HG03025 (cell line): ENCODE measurements around the gene CDC42BPB.
"Not testable (repeated sequence)": the region's sequence is repeated elsewhere in the genome, so short reads cannot be mapped to it uniquely, and the experiment has no call there.

Source experiments
- ATAC-seq: cut with Tn5 transposase; IDR thresholded peaks from one replicate; pipeline ENCODE4 v1.9.1; 2021; ENCODE audit warnings: mild to moderate bottlenecking, moderate library complexity; ENCODE audit not compliant: unreplicated experiment, low FRiP score

CDC42BPB gene

GRCh38 chr14:102932484-102933248 lies 124.7 kb downstream of the CDC42BPB start:
- ATAC-seq = no peak

- no peak for ATAC-seq
These were observed 125.6 kb downstream of the CDC42BPB start for GRCh38 chr14:102931580-102932285.

- ATAC-seq = no peak
These were observed 126.4 kb downstream of the CDC42BPB start for GRCh38 chr14:102930753-102931579.

- ATAC-seq = no peak
These were observed 127.1 kb downstream of the CDC42BPB start for GRCh38 chr14:102930138-102930752.

- ATAC-seq = no peak
These were observed 127.9 kb downstream of the CDC42BPB start for GRCh38 chr14:102929241-102930137.

GRCh38 chr14:102928412-102929240 lies 128.7 kb downstream of the CDC42BPB start:
- ATAC-seq = no peak

- ATAC-seq = no peak
These were observed 129.4 kb downstream of the CDC42BPB start for GRCh38 chr14:102927878-102928411.

- ATAC-seq = no peak
These were observed 129.9 kb downstream of the CDC42BPB start for GRCh38 chr14:102927346-102927877.

GRCh38 chr14:102926840-102927239 lies 130.5 kb downstream of the CDC42BPB start:
- ATAC-seq = not testable (repeated sequence)

GRCh38 chr14:102926104-102926503 lies 131.2 kb downstream of the CDC42BPB start:
- no peak for ATAC-seq

- ATAC-seq = no peak
These were observed 131.7 kb downstream of the CDC42BPB start for GRCh38 chr14:102925646-102926045.

- ATAC-seq = no peak
These were observed 132.4 kb downstream of the CDC42BPB start for GRCh38 chr14:102924632-102925588.

GRCh38 chr14:102923925-102924486 lies 133.3 kb downstream of the CDC42BPB start:
- ATAC-seq = no peak

GRCh38 chr14:102923201-102923924 lies 134.0 kb downstream of the CDC42BPB start:
- no peak for ATAC-seq

GRCh38 chr14:102922490-102923200 lies 134.7 kb downstream of the CDC42BPB start, which contains the start of gene AMN:
Gene AMN (plus strand): TSS chr14:102922663. CDS start chr14:102922689, 26 bp downstream.
- ATAC-seq = no peak

GRCh38 chr14:102920998-102921304 lies 136.4 kb downstream of the CDC42BPB start:
- ATAC-seq = no peak
